SU-DHL-6 (cell line): ENCODE measurements around the gene RNF225.

ENCODE experiments used
- CTCF ChIP-seq: fragments of 200-600 bp; sonication (generic); IDR thresholded peaks from one replicate; pipeline ENCODE4 v1.5.1; 2017; ENCODE audit warnings: antibody characterized with exemption, mild to moderate bottlenecking, low read length, moderate library complexity; ENCODE audit not compliant: insufficient read depth, poor library complexity, severe bottlenecking
- EZH2phosphoT487 ChIP-seq: fragments of 200-600 bp; sonication (generic), shearing (Covaris generic); conservative IDR thresholded peaks from 2 replicates; pipeline ENCODE4 v1.6.1; 2018; ENCODE audit warnings: mild to moderate bottlenecking, antibody characterized with exemption, low read length, moderate library complexity, mixed read lengths

DNA sequence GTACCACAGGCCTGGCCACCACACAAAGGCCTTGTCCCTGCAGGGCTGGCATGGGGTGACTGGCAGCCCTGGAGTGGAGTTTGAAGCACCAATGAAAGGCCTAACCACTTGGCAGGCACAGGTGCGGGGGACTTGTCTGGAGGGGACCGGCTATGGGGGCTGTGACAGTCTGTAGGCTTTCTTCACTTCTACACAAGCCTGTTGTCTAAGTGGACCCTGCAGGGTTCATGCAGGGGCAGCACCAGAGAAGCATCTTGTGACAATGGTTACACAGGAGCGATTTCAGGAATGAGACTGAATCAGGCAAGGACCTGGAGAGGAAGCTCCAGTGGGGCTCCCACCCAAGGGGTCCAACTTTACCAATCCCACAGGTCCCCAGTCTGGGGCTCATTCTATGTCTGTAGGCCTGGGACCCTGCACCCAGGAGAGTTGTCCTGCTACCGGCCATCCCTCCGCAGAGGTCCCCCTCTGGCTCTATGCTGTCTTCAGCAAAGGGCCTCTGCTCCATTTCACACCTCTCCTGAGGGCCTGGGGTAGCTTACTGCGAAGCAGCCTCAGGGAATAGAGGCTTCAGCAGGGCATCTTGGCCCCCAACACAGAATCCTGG, 12.4 kb upstream of the RNF225 start:
- no peak for TF ChIP-seq CTCF
- TF ChIP-seq EZH2phosphoT487: no peak
